Measurements from ENCODE around the gene IBA57. TPM values are rescaled to one million over a fixed set of nuclear protein-coding genes. Genes with fewer than 3 reads are reported as not detected.
"Not testable (repeated sequence)": the region's sequence is repeated elsewhere in the genome, so short reads cannot be mapped to it uniquely, and the experiment has no call there.

The IBA57 gene
- total RNA-seq, 1 donor: 4.7 TPM

DNA sequence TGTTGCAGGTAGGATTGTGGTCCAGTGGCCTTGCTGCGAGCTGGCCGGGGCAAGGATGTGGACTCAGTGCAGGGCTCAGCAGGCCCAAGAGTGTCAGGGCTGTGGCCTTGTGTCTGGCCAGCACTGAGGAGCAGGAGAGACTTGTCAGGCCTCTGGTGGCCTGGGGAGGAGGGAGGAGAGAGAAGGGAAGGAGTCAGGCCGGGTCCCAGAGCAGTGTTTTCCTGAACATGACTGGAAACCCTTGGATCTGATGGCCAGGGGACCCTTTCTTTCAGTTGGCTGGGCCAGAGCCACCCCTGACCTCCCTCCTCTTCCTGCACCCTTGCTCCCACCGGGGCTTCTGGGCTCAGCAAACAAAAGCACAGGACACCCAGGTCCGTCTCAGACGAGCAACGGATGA lies 5.1 kb downstream of the IBA57 start:
- H3K27me3 ChIP-seq (ENCODE audit: insufficient read depth, low read length): no peaks in the 10 kb centered on the region
- H3K4me3 ChIP-seq (ENCODE audit: low read length): no peak overlapping the region
- H3K9me3 ChIP-seq (ENCODE audit: low read depth, low read length): no peaks in the 10 kb centered on the region
- H3K4me1 ChIP-seq (ENCODE audit: insufficient read depth, low read length): peaks cover 9% of the 10 kb centered on the region

DNA sequence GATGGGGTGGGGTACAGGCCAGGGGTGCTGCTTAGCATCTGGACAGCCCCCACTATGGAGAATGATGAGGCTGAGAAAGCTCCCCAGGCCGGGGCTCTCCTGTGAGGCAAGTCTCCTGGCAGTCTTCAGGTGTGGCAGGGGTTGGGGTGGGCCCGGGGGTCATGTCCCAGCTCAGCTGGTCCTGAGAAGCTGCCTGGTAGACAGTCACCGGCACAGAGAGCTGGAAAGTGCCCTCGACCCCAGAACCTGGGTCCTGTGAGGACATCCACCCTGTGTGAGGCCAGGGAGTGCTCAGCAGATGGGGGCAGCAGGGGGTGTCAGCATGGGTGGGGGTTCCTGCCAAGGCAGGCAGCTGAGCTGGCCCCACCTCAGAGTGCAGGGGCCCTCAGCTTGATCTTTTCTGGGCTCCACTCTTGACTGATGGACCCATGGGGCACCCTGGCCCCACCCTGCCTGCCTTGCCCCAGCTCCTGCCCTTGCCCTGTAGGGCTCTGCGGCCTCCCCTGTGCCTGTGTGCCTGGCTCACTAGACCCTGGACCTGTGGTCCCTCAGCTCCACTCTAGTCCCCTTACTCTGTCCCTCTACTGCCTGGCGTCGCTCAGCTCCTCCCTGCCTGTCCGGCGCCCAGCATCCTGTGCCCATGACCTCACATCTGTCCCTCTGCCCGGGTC lies 5.8 kb downstream of the IBA57 start:
- H3K4me3 ChIP-seq (ENCODE audit: low read length): no peak overlapping the region
- no peaks in the 10 kb centered on the region for H3K9me3 ChIP-seq (ENCODE audit: low read depth, low read length)
- no peaks in the 10 kb centered on the region for H3K27me3 ChIP-seq (ENCODE audit: insufficient read depth, low read length)
- peaks cover 7% of the 10 kb centered on the region for H3K4me1 ChIP-seq (ENCODE audit: insufficient read depth, low read length)

DNA sequence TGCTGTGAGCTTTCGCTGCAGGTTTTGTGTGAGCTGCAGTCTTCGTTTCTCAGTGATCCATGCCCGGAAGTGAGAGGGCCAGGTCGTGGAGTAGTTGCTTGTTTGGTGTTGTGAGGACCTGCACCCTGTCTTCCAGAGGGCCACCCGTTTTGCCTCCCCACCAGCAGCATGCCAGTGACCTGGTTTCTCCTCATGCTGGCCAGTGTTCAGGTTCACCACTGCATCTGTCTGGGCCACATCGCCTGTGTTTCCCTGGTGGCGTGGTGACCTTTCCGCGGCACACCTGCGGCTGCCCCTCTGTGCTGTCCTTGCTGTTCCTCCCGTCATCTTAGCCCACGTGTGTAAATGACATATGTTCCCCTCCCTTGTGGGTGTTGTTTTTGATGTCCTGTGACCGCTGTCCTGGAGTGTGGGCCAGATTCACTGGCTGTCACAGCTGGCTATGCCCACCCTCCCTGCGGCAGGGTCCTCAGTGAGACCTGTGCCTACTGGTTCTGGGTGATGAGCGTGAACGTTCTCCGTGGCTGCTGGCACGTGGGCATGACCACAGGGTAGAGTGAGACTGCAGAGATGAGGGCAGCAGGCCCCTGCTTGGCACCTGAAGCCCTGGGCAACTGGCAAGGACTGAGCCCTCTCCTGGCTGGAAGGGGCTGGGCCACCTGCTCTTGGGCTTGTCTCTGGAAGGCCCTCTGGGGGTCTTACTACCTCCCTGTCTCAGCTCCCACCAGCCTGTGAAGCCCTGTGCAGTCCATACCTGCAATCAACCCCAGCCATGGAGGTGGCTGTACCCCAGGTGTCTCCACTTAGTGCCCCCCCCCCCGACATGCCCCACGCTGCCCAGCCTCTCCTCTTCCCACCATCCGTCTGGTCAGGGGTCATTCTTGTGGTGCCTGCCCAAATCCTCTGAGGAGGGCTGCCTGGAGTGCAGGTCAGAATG lies 7.3 kb downstream of the IBA57 start:
- Histone ChIP-seq H3K4me1 (ENCODE audit: insufficient read depth, low read length) (no peaks in the 10 kb centered on the region), H3K9me3 (ENCODE audit: low read depth, low read length) (no peaks in the 10 kb centered on the region), H3K27me3 (ENCODE audit: insufficient read depth, low read length) (no peaks in the 10 kb centered on the region), H3K4me3 (ENCODE audit: low read length) (no peak overlapping the region)

- not testable (repeated sequence) for H3K4me3 ChIP-seq (ENCODE audit: low read length); H3K27me3 ChIP-seq (ENCODE audit: insufficient read depth, low read length); H3K4me1 ChIP-seq (ENCODE audit: insufficient read depth, low read length); H3K9me3 ChIP-seq (ENCODE audit: low read depth, low read length)
Measured at GRCh38 chr1:228173528-228174481, 8.2 kb downstream of the IBA57 start.

- H3K4me1 ChIP-seq (ENCODE audit: insufficient read depth, low read length): peaks cover 14% of the 10 kb centered on the region
- no peak overlapping the region for H3K4me3 ChIP-seq (ENCODE audit: low read length)
- no peaks in the 10 kb centered on the region for H3K27me3 ChIP-seq (ENCODE audit: insufficient read depth, low read length)
- H3K9me3 ChIP-seq (ENCODE audit: low read depth, low read length): no peaks in the 10 kb centered on the region
Measured at GRCh38 chr1:228174482-228175315, 9.1 kb downstream of the IBA57 start.

- Histone ChIP-seq H3K4me1 (ENCODE audit: insufficient read depth, low read length) (peaks cover 14% of the 10 kb centered on the region), H3K27me3 (ENCODE audit: insufficient read depth, low read length) (no peaks in the 10 kb centered on the region), H3K4me3 (ENCODE audit: low read length) (no peak overlapping the region), H3K9me3 (ENCODE audit: low read depth, low read length) (no peaks in the 10 kb centered on the region)
Measured at GRCh38 chr1:228175316-228176023, 9.9 kb downstream of the IBA57 start.

DNA sequence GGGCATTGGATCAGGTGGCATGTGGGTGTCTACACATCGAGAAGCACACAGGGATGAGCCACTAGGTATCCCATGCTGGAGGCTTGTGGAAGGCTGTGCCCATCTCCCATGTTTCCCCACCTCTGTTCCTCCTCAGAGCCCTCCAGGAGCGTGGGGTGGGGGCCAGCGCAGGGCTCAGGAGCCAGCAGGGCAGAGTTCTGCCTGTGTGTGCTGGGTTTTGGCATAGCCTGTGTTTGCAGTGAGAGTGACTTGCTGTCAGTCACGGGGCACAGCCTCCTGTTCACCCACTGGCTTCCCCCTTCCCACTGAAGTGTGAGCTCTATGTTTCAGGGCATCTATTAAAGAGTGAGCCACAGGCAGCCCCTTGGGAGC lies 10.4 kb downstream of the IBA57 start:
- no peaks in the 10 kb centered on the region for H3K9me3 ChIP-seq (ENCODE audit: low read depth, low read length)

GRCh38 chr1:228176461-228177182 lies 11.0 kb downstream of the IBA57 start:
- peaks cover 14% of the 10 kb centered on the region for H3K4me1 ChIP-seq (ENCODE audit: insufficient read depth, low read length)
- no peaks in the 10 kb centered on the region for H3K9me3 ChIP-seq (ENCODE audit: low read depth, low read length)
- no peaks in the 10 kb centered on the region for H3K27me3 ChIP-seq (ENCODE audit: insufficient read depth, low read length)
- no peak overlapping the region for H3K4me3 ChIP-seq (ENCODE audit: low read length)

More for the DNA sequence above, 10.4 kb downstream of the IBA57 start:
- H3K4me1 ChIP-seq (ENCODE audit: insufficient read depth, low read length): peaks cover 14% of the 10 kb centered on the region
- no peak overlapping the region for H3K4me3 ChIP-seq (ENCODE audit: low read length)
- no peaks in the 10 kb centered on the region for H3K27me3 ChIP-seq (ENCODE audit: insufficient read depth, low read length)

DNA sequence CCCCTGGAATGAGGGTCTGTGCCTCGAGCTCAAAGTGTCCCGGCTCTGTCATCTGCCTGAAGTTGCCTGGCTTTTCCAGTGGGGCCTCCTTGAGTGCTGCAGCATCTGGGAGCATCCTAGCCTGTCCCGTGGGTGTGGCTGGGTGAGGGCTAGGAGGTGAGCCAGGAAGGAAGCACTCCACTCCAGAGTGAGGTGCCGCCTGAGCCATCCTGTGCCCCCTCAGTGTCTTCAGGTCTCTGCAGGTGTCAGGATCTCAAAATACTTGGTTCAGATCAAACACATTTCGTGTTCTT lies 11.5 kb downstream of the IBA57 start:
- no peaks in the 10 kb centered on the region for H3K9me3 ChIP-seq (ENCODE audit: low read depth, low read length)
- H3K27me3 ChIP-seq (ENCODE audit: insufficient read depth, low read length): no peaks in the 10 kb centered on the region
- H3K4me3 ChIP-seq (ENCODE audit: low read length): no peak overlapping the region
- peaks cover 14% of the 10 kb centered on the region for H3K4me1 ChIP-seq (ENCODE audit: insufficient read depth, low read length)

DNA sequence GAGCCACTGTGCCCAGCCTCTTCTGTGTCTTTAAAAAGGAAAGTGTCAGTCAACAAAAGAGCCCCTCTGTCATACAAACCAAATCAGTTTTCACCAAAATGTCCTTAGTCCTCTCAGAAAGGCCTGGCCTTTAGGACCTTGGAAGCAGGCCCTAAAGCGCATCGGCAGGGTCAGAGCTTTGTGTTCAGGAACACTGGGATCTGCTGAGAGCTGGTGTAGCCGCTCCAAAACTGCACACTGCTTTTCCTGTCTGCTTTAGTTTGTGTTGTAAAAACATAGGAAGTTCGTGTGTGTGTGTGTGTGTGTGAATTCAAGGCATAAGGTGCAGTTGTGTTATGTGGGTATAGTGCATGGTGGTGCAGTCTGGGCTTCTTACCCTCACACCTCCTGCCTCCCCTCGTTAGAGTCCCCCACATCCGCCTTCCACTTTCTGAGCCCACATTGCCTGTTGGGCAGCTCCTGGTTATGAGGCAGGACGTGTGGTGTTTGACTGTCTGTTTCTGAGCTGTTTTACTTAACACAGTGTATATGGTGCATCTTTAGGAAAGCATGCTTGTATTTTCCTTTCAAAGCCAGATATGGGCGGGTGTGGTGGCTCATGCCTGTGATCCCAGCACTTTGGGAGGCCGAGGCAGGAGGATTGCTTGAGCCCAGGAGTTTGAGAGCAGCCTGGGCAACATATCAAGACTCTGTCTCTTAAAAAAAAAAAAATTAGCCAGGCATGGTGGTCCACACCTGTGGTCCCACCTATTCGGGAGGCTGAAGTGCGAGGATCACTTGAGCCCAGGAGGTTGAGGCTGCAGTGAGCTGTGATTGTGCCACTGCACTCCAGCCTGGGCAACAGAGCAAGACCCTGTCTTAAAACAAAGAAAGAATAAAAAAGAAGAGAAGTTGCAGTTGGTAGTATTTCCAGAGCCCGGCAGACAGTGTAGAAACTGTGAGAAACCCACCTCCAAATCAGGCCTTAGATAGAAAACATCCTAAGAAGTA lies 12.4 kb downstream of the IBA57 start:
- Histone ChIP-seq H3K9me3 (ENCODE audit: low read depth, low read length) (no peaks in the 10 kb centered on the region), H3K27me3 (ENCODE audit: insufficient read depth, low read length) (no peaks in the 10 kb centered on the region)

DNA sequence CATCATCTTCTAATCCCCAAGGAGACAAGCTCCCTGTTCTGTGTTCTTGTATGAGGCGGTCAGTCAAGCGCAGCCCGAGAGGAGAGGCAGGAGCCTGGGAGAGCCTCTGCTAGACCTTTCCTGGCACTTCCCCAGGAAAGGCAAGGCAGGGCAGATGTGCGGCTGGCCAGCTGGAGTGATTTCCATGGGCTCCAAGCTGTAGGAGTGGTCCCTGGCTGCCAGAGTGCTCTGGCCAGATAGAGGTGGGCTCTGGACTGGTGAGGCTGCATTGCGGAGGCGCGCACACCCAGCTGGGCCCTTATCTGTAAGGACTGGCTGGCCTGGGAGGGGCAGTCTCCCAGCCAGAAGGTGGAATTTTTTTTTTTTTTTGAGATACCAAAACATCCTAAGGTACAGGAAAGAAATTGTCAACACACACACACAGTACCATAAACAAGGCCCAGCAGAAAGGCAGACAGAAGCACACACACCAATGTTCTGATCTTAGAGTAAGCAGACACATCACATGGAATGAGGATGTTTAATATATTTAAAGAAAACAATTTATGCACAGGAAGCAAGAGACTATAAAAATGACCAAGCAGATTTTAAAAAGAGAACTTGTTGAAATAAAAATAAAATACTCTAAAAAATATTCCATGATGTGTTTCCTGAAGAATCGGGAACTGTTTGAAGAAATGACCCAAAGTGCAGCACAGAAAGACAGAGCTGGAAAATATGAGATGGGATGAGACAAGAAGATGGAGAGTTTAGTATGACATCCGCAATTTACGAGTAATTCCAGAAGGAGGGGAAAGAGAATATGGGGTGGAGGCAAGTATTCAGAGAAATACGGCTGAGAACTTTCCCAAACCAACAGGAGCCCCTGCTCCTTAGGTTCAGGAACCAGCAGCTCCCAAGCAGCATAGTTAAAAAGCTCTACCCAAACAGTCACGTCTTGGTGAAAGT lies 13.4 kb downstream of the IBA57 start:
- Histone ChIP-seq H3K4me3 (ENCODE audit: low read length) (no peak overlapping the region), H3K9me3 (ENCODE audit: low read depth, low read length) (no peaks in the 10 kb centered on the region), H3K4me1 (ENCODE audit: insufficient read depth, low read length) (peaks cover 14% of the 10 kb centered on the region), H3K27me3 (ENCODE audit: insufficient read depth, low read length) (no peaks in the 10 kb centered on the region)

More for the DNA sequence above, 12.4 kb downstream of the IBA57 start:
- Histone ChIP-seq H3K4me1 (ENCODE audit: insufficient read depth, low read length) (peaks cover 14% of the 10 kb centered on the region), H3K4me3 (ENCODE audit: low read length) (no peak overlapping the region)
